Testis (tissue), 3 donors: Measurements from ENCODE around the gene HOXA3. TPM values are rescaled to one million over a fixed set of nuclear protein-coding genes. Genes with fewer than 3 reads are reported as not detected.

Source experiments
- DNase-seq: peaks from one replicate; pipeline ENCODE4 v3.0.0-alpha.2; 2019
- H3K27ac ChIP-seq, 2 donors: fragments of 200-600 bp; sonication (generic); one replicate each; pipeline ENCODE4 v1.5.1; 2019
- H3K27me3 ChIP-seq: fragments of 200-600 bp; sonication (generic); one replicate; pipeline ENCODE4 v1.5.1; 2019
- H3K36me3 ChIP-seq: fragments of 200-600 bp; sonication (generic); one replicate; pipeline ENCODE4 v1.5.1; 2017; ENCODE audit warnings: low read depth; ENCODE audit errors: missing control alignments
- H3K4me1 ChIP-seq: fragments of 200-600 bp; sonication (generic); one replicate; pipeline ENCODE4 v1.5.1; 2019
- H3K4me3 ChIP-seq, 2 donors: fragments of 200-600 bp; sonication (generic); one replicate each; pipeline ENCODE4 v1.5.1; 2017 to 2019
- H3K9me3 ChIP-seq: fragments of 200-600 bp; sonication (generic); one replicate; pipeline ENCODE4 v1.5.1; 2017
- POLR2A ChIP-seq: fragments of 450-650 bp; IDR thresholded peaks from one replicate; pipeline ENCODE4 v1.6.1; 2017; ENCODE audit warnings: antibody characterized with exemption, mild to moderate bottlenecking, moderate library complexity
- WGBS, 2 donors: methylation state at CpG; one replicate each; pipeline ENCODE4 v1.1.5; 2018; 5-methylcytosine and 5-hydroxymethylcytosine counted together
- intact Hi-C: fragments of 100-400 bp; cut with DNase I; formaldehyde crosslinking; loops from one replicate; pipeline ENCODE4 v1.15.1; 2023; ENCODE audit warnings: low total_unique reads
- polyA plus RNA-seq: library from polyadenylated mRNA; stranded (reverse); fragments of 350-450 nt; fragmentation: Illumina TruSeq; extraction: RNeasy Lipid Tissue Mini Kit (QIAGEN cat#74804); gene quantifications from one replicate; pipeline ENCODE4 v1.2.3, GENCODE V29; 2014; ENCODE audit warnings: low read depth, low replicate concordance; ENCODE audit not compliant: insufficient read depth
- total RNA-seq, 2 donors: library from RNA; depleted of rRNA; stranded (reverse); fragments of >200 nt; gene quantifications; one replicate each; pipeline ENCODE4 v1.2.3, GENCODE V29; 2016
- TF ChIP-seq, protein P1 (sequence below), 3 experiments: fragments of 450-650 bp in 2 of 3; fragments of 200-600 bp in 1 of 3; sonication (generic) in 1 of 3; IDR thresholded peaks; one replicate each; pipeline ENCODE4 v1.5.1; 2016 to 2019; ENCODE audit warnings: antibody characterized with exemption in 3 of 3, mild to moderate bottlenecking in 2 of 3, moderate library complexity in 1 of 3

HOXA3 gene
- total and polyA plus RNA-seq, 3 donors from 2014 or later = 0.93 to 2.8 (median 2.4) TPM

DNA sequence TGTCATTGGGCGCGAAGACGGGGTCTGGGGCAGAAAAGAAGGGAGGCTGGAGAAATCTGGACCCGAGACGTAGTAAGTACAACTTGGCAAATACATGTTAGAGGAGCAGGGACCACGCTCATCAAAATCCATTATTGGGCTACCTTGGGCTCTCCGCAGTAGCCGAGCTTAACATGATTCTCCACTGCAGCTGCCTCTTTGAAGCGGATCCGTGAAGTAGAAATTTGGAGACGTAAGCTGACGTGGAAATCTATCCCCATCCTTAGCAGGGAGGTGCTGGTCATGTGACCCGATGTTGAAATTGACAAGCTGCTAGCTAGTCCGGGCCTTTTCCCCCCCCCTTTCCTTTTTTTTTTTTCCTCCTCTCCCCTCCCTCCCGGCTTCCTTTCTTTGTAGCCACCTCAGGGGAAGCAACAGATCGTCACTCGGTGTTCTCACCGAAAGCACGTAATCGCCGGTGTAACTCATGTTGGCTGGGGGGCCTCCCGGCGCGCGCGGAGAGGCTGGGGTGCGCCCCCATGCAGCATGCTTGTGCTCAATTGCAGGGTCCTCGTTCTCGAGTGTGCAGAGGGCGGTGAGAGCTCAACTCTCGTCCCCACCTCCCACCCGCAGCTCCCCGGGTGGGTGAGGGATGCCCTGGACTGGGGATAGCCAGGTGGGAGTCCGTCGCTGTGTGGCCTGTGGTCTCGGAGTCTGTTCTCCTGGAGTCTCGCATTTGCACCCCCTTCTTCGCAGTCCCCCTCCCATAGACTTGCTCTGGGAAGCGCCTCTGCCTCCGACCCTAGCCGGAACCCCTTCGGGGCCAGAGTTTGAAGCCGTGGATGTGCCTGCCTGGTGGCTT is 32.9 kb upstream of the HOXA3 start, which contains the start of gene HOXA11:
TSS of gene HOXA11 (minus strand) at position 220 of the 841 bp plus-strand sequence. CDS start at position 132, 88 bp downstream.
- WGBS, 2 donors = 6 to 8% methylated on average over 32 to 38 of the region's 43 CpGs
- no peaks in the 10 kb centered on the region for H3K36me3 ChIP-seq
- intact Hi-C loops = no loop called here
- no peak for TF ChIP-seq POLR2A
- TF ChIP-seq, protein P1, sequence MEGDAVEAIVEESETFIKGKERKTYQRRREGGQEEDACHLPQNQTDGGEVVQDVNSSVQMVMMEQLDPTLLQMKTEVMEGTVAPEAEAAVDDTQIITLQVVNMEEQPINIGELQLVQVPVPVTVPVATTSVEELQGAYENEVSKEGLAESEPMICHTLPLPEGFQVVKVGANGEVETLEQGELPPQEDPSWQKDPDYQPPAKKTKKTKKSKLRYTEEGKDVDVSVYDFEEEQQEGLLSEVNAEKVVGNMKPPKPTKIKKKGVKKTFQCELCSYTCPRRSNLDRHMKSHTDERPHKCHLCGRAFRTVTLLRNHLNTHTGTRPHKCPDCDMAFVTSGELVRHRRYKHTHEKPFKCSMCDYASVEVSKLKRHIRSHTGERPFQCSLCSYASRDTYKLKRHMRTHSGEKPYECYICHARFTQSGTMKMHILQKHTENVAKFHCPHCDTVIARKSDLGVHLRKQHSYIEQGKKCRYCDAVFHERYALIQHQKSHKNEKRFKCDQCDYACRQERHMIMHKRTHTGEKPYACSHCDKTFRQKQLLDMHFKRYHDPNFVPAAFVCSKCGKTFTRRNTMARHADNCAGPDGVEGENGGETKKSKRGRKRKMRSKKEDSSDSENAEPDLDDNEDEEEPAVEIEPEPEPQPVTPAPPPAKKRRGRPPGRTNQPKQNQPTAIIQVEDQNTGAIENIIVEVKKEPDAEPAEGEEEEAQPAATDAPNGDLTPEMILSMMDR (IDR thresholded peaks at IDR 0.05) = no peak
- peak; percentile 13 for DNase-seq
- H3K27ac ChIP-seq = no peak within 1 kb of the TSS
- H3K9me3 ChIP-seq = no peaks in the 10 kb centered on the region
- H3K4me1 ChIP-seq = peaks cover 7% of the 10 kb centered on the region
- peak within 1 kb of the TSS in 1 of 2 donors; percentile 13 for H3K4me3 ChIP-seq
- H3K27me3 ChIP-seq = peaks cover 8% of the 10 kb centered on the region

DNA sequence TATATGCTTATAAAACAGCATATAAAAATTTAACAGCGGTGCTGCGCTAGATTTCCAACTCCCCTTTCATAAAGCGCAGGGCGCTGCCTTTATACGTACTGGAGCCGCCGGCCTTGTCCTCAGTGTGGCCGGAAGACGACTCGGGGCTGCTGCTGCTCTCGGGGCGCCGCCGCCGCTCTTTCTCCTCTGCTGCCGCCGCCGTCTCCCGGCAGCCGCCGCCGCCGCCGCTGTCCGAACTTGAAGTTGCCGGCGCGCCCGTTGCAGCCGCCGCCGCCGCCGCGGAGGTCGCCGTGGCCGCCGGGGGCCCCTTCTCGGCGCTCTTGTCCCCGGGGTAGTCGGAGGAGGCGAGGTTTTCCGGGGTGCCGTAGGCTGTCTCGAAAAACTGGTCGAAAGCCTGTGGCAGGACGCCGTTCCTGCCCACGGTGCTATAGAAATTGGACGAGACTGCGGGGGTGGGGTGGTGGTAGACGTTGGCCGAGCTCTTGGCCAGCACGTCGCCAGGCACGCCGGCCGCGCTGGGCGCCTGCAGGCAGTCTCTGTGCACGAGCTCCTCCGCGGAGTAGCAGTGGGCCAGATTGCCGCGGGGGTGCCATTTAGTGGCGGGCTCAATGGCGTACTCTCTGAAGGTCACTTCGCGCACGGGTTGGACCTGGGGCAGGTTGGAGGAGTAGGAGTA is 32.1 kb upstream of the HOXA3 start:
- Histone ChIP-seq H3K27ac (no peak overlapping the region), H3K4me3 (peak overlapping the region in 1 of 2 donors; percentile 13), H3K27me3 (peaks cover 8% of the 10 kb centered on the region), H3K4me1 (peaks cover 7% of the 10 kb centered on the region), H3K36me3 (no peaks in the 10 kb centered on the region), H3K9me3 (no peaks in the 10 kb centered on the region)
- TF ChIP-seq, protein P1 (IDR thresholded peaks at IDR 0.05) = no peak
- no peak for TF ChIP-seq POLR2A
- intact Hi-C loops = no loop called here
- WGBS, 2 donors = 3% methylated on average over 31 to 72 of the region's 72 CpGs
- DNase-seq = peak; percentile 28

GRCh38 chr7:27183682-27184336 is 31.4 kb upstream of the HOXA3 start:
- Histone ChIP-seq H3K4me1 (peaks cover 7% of the 10 kb centered on the region), H3K9me3 (no peaks in the 10 kb centered on the region), H3K27ac (no peak overlapping the region), H3K27me3 (peaks cover 8% of the 10 kb centered on the region), H3K36me3 (no peaks in the 10 kb centered on the region), H3K4me3 (no peak overlapping the region)
- TF ChIP-seq, protein P1 (IDR thresholded peaks at IDR 0.05) = no peak
- no peak for TF ChIP-seq POLR2A
- intact Hi-C loops = no loop called here
- 6 to 7% methylated on average over 30 of the region's 30 CpGs for WGBS, 2 donors
- no peak for DNase-seq

- TF ChIP-seq, protein P1 (IDR thresholded peaks at IDR 0.05) = no peak
- no peak for TF ChIP-seq POLR2A
- H3K9me3 ChIP-seq = no peaks in the 10 kb centered on the region
- no peak overlapping the region for H3K27ac ChIP-seq
- H3K36me3 ChIP-seq = no peaks in the 10 kb centered on the region
- no peak overlapping the region for H3K4me3 ChIP-seq
- H3K4me1 ChIP-seq = peaks cover 7% of the 10 kb centered on the region
- 10 to 16% methylated on average over 32 to 39 of the region's 39 CpGs for WGBS, 2 donors
- H3K27me3 ChIP-seq = peaks cover 8% of the 10 kb centered on the region
- DNase-seq = no peak
- intact Hi-C loops = no loop called here
These were observed 30.7 kb upstream of the HOXA3 start for GRCh38 chr7:27182861-27183681.
